ENCODE data around the gene ST3GAL3. TPM values are rescaled to one million over a fixed set of nuclear protein-coding genes. Genes with fewer than 3 reads are reported as not detected.

Gene ST3GAL3
- total RNA-seq, 1 donor from 2014 or later = 15.2 TPM

- Mint-ChIP-seq H3K4me1 (ENCODE audit: low read depth) (no peaks in the 10 kb centered on the region), H3K27ac (ENCODE audit: unreplicated experiment) (no peak overlapping the region), H3K9me3 (ENCODE audit: low read depth) (peaks cover 6% of the 10 kb centered on the region), H3K4me3 (ENCODE audit: unreplicated experiment) (no peak overlapping the region), H3K36me3 (ENCODE audit: low read depth) (peaks cover 12% of the 10 kb centered on the region), H3K27me3 (ENCODE audit: low read depth) (no peaks in the 10 kb centered on the region)
- TF ChIP-seq CTCF (IDR thresholded peaks at IDR 0.05) = no peak
- DNase-seq (ENCODE audit: low spot score) = no peak
These were observed 96.3 kb downstream of the ST3GAL3 start for GRCh38 chr1:43803646-43804045.

- no peak overlapping the region for H3K27ac Mint-ChIP-seq (ENCODE audit: unreplicated experiment)
- no peak for TF ChIP-seq CTCF (IDR thresholded peaks at IDR 0.05)
- H3K36me3 Mint-ChIP-seq (ENCODE audit: low read depth) = peaks cover 17% of the 10 kb centered on the region
- H3K4me1 Mint-ChIP-seq (ENCODE audit: low read depth) = no peaks in the 10 kb centered on the region
- H3K9me3 Mint-ChIP-seq (ENCODE audit: low read depth) = peaks cover 12% of the 10 kb centered on the region
- H3K27me3 Mint-ChIP-seq (ENCODE audit: low read depth) = no peaks in the 10 kb centered on the region
- no peak overlapping the region for H3K4me3 Mint-ChIP-seq (ENCODE audit: unreplicated experiment)
- no peak for DNase-seq (ENCODE audit: low spot score)
These were observed 97.2 kb downstream of the ST3GAL3 start for GRCh38 chr1:43804569-43804968.

- no peak for DNase-seq (ENCODE audit: low spot score)
- no peak for TF ChIP-seq CTCF (IDR thresholded peaks at IDR 0.05)
- Mint-ChIP-seq H3K27me3 (ENCODE audit: low read depth) (no peaks in the 10 kb centered on the region), H3K4me1 (ENCODE audit: low read depth) (no peaks in the 10 kb centered on the region), H3K4me3 (ENCODE audit: unreplicated experiment) (no peak overlapping the region), H3K36me3 (ENCODE audit: low read depth) (peaks cover 16% of the 10 kb centered on the region), H3K27ac (ENCODE audit: unreplicated experiment) (no peak overlapping the region), H3K9me3 (ENCODE audit: low read depth) (peaks cover 12% of the 10 kb centered on the region)
These were observed 98.0 kb downstream of the ST3GAL3 start for GRCh38 chr1:43805340-43805739.

GRCh38 chr1:43806183-43806582 is 98.8 kb downstream of the ST3GAL3 start:
- peaks cover 16% of the 10 kb centered on the region for H3K36me3 Mint-ChIP-seq (ENCODE audit: low read depth)
- no peaks in the 10 kb centered on the region for H3K27me3 Mint-ChIP-seq (ENCODE audit: low read depth)
- H3K27ac Mint-ChIP-seq (ENCODE audit: unreplicated experiment) = no peak overlapping the region
- H3K4me3 Mint-ChIP-seq (ENCODE audit: unreplicated experiment) = no peak overlapping the region
- TF ChIP-seq CTCF (IDR thresholded peaks at IDR 0.05) = no peak
- DNase-seq (ENCODE audit: low spot score) = no peak
- no peaks in the 10 kb centered on the region for H3K4me1 Mint-ChIP-seq (ENCODE audit: low read depth)
- H3K9me3 Mint-ChIP-seq (ENCODE audit: low read depth) = peaks cover 12% of the 10 kb centered on the region

DNA sequence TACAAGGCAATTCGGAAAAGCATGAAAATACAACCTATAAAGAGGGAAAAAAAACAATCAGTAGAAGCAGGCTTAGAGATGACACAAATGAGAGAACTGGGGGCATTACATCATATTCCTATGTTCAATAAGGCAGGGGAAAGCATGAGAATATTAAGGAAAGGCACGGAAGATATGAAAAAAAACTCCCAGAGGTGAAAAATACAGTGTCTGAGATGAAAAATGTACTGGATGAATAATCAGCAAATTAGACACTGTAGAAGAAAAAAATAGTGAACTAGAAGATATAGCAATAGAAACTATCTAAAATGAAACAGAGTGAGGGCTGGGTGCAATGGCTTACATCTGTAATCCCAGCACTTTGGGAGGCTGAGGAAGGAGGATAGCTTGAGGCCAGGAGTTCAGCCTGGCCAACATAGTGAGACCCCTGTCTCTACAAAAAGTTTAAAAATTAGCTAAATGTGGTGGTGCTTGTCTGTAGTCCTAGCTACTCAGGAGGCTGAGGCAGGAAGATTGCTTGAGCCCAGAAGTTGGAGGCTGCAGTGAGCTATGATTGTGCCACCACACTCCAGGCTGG is 101.8 kb downstream of the ST3GAL3 start:
- no peak overlapping the region for H3K4me3 Mint-ChIP-seq (ENCODE audit: unreplicated experiment)
- no peak overlapping the region for H3K27ac Mint-ChIP-seq (ENCODE audit: unreplicated experiment)
- H3K9me3 Mint-ChIP-seq (ENCODE audit: low read depth) = peaks cover 12% of the 10 kb centered on the region
- no peaks in the 10 kb centered on the region for H3K4me1 Mint-ChIP-seq (ENCODE audit: low read depth)
- H3K36me3 Mint-ChIP-seq (ENCODE audit: low read depth) = peaks cover 16% of the 10 kb centered on the region
- H3K27me3 Mint-ChIP-seq (ENCODE audit: low read depth) = no peaks in the 10 kb centered on the region
- DNase-seq (ENCODE audit: low spot score) = no peak
- no peak for TF ChIP-seq CTCF (IDR thresholded peaks at IDR 0.05)
